ENCODE results near the gene KREMEN1.

Gene KREMEN1

GRCh38 chr22:29150701-29151100 is 77.9 kb downstream of the KREMEN1 start:
- no peak for TF ChIP-seq CTCF (IDR thresholded peaks at IDR 0.05)

- TF ChIP-seq CTCF (IDR thresholded peaks at IDR 0.05) = no peak
Observed at GRCh38 chr22:29151316-29151715, 78.5 kb downstream of the KREMEN1 start.

GRCh38 chr22:29152045-29152953 is 79.5 kb downstream of the KREMEN1 start:
- no peak for TF ChIP-seq CTCF (IDR thresholded peaks at IDR 0.05)

- no peak for TF ChIP-seq CTCF (IDR thresholded peaks at IDR 0.05)
Observed at GRCh38 chr22:29152954-29153719, 80.3 kb downstream of the KREMEN1 start.

GRCh38 chr22:29154364-29155048 is 81.7 kb downstream of the KREMEN1 start:
- TF ChIP-seq CTCF (IDR thresholded peaks at IDR 0.05) = peak; percentile 98

GRCh38 chr22:29155966-29156365 is 83.1 kb downstream of the KREMEN1 start:
- no peak for TF ChIP-seq CTCF (IDR thresholded peaks at IDR 0.05)

- no peak for TF ChIP-seq CTCF (IDR thresholded peaks at IDR 0.05)
Observed at GRCh38 chr22:29156507-29156906, 83.7 kb downstream of the KREMEN1 start.

Data from LNCAP (cell line).